GM21717 (cell line): ENCODE results near the gene AMDHD2.

Source experiments
- ATAC-seq: cut with Tn5 transposase; IDR thresholded peaks from one replicate; pipeline ENCODE4 v1.9.1; 2021; ENCODE audit warnings: mild to moderate bottlenecking, moderate library complexity; ENCODE audit not compliant: unreplicated experiment

AMDHD2 gene

DNA sequence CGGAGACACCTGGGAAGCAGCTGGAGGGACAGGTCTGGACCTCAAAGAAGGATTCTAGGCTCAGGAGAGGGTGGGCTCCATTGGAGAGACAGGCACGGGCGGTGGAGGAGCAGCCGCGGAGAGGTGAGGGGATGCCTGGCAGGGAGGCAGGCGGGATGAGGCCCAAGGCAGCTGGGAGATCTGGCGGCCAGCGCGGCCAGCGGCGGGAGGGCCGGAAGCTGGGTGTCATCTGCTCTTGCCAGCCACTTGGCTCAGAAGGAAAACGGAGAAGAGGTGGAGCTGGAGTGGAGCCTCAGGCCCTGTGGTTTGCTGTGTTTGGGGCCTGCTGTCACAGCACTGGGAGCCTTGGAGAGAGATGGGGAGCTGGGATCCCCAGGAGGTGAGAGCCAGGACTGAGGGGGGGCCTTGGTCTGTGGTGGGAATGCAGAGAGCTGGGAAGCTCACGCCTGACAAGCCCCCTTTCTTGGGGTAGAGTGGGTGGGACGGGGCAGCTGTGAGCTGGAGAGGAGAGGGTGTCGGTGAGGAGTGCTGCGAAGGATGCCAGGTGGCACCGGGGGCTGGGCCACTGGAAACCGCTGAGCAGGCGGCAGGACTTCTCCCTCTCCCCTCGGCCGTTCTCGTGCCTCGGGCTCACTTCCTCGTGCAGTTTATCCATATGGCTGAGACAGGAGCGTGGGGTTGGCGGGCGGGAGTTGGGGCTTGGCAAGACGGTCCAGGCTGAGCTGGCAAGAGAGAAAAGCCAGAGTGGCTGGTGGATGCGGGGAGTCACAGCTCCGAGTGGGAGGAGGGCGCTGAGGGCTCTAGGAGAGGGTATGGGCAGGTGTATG lies 37.2 kb upstream of the AMDHD2 start:
- ATAC-seq: no peak

DNA sequence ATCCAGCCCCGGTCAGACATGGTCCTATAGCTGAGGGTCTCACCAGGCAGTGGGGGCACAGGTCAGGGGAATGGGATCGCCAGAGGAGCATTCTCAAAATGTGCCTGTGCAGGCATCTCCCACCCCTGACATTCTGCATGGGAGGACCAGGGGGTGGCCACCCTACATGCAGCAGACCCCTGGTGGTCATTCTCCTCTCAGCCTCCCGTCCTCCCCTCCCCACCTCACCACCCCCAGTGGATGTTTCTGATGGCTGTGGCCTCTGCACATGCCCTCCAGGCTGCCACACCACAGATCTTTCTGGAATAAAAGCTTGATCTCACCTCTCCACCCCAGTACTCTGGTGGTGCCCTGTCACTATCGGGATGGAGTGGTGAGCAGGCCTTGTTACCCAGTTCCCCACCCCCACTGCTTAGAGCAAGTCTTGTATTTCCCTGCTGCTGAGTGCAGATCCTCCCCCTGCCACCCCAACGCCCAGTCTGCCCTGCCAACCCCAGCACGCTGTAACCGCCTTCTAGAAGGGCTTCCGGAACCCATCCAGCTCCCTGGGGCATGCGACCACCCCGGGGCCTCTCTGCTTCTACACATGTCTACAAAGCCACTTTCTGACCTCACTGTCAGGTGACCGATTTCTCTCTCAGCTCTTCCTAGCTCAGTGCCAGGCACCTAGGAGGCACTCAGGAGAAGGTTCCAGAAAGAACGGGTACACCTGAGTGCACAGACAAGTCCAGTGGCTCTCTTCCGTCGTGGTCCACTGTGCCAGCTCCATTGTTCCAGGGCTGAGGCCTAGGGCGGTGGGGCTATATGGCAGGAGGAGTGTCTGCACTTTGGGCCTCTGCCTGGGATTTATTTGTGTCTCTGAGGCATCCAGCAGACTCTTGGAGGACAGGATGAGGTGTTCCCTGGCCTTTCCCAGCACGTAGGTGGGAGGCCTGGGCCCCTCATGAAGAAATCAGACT lies 36.0 kb upstream of the AMDHD2 start:
- ATAC-seq: no peak

DNA sequence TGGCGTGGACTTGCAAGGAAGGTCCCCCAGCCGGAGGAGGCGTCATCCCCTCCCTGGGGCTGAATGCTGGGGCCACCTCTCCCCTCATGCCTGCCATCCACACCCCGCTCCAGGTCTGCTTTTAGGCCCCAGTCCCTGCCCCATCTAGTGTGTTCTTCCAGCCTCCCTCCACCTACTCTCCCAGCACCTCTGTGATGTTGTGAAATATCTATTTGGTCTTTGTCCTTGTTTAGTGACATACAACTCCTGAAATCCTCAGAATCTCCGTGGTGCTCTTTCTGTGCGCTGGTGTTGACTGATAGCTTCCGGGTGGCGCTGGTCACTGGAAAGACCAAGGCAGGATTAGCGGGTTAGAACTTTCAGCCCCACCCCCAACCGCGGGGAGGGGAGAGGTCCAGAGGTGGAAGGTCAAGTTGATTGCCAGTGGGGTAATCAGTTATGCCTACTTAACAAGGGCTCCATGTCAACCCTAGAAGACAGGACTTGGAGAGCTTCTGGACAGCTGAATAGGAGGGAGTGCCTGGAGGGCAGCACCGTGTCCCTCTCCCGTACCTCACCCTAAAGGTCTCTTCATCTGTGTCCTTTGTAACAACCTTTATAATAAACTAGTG lies 35.2 kb upstream of the AMDHD2 start:
- ATAC-seq: no peak

DNA sequence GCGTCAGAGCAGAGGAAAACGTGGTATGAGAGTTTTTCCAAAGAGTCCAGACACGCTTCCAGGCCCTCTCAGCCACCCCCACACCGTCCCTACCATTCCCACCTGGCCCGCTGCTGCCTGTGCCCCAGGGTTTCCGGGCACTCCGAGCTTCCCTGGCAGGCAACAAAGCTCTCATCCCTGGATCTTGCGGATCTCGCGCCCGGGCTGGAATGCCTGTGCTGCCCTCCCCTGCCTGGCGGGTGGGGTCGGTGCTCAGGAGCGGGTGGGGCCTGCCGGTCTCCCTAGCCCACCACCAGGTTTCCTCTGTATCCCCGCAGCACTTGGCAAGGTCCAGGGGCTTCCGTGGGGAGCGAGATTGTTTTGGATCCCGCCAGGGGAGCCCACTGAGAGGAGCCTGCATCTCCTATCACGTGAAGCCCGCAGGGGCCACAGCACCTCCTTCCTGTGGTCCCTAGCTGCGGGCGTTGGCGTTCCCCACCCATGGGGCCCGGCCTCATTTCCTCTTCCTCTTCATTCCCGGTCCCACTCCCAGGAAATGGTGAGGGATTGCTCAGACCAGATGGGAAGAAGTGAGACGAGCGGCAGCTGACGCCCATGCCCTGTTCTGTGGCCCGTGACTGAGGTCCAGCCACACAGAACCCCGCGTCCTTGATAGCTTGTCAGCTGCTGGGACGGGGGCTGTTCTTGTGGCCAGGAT lies 34.2 kb upstream of the AMDHD2 start:
- ATAC-seq: no peak

DNA sequence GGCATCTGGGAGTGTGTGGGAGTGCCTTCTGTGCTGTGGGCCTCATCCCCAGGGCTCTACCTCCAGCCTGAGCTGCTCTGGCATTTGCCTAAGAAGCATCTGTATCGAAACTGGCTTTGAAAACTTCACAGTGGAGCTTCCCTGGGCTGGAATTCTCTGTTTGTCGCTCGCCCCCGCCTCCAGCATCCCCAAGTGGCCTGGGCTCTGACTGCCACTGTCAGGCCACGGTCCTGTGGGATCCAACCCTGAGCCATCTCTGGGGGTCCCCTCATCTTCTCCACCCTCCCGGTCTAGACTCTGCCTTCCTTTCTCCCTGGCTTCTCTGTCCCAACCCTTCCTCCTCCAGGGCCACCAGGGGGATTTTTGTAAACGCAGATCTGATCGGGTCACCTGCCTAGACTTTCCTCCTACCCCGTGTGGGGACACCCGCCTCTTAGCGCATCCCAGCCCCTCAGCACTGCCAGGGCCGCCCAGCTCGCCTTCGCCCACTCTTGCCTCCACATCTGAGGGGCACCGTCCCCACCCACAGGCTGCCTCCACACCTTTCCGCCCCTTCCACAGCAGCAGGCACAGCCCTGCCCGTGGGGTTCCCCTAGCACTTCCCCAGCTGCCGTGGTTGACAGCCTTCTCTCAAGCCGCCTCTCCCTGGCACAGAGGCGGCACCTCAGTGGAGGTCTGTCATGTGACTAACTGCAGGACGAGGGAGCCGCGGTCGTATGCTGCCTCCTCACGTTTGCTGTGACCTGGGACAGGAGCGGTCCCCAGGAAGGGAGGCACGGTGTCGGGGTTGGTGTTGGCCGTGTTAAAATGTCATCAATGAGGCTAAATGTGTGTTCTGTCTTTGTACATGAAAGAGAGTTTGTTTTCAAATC lies 33.3 kb upstream of the AMDHD2 start:
- ATAC-seq: peak; percentile 49

DNA sequence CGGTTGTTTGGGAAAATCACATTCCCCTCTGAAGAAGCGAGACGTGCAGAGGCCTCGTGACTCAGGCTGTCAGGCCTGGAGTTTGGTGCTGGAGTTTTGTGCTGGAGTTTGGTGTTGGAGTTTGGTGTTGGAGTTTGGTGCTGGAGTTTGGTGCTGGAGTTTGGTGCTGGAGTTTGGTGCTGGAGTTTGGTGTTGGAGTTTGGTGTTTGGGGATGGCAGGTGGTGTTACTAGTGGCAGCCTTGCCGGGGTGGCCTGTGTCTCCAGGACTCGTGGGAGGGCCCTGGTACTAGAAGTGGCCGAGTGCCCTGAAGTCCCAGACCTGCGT lies 32.7 kb upstream of the AMDHD2 start:
- no peak for ATAC-seq

DNA sequence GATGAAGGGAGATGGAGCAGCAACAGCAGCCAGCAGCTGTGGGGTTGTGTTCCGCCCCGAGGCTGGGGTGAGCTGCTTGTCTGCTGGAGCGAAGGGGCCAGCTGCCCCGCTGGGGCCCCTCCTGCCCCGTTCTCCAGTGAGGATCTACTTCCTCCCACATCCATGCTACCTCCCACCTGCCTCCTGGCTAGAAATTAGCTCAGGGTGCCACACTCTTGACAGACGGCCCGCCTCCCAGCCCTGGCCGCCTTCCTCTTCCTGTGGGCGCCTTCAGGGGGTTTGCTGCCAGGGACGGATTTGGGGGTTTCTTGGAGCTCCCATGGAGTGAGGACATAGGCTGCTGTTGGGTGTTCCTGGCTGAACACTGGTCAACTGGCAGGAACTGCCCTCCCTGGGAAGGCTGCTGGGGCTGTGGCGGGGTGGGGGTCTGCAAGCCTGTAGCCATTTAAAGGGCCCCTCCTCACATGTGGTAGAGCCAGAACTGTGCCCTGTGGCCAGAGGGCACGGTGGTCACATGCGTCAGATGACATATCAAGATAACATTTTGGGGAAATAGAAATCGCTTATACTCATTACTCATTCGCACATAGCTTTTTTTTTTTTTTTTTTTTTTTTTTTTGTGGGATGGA lies 32.2 kb upstream of the AMDHD2 start:
- no peak for ATAC-seq

DNA sequence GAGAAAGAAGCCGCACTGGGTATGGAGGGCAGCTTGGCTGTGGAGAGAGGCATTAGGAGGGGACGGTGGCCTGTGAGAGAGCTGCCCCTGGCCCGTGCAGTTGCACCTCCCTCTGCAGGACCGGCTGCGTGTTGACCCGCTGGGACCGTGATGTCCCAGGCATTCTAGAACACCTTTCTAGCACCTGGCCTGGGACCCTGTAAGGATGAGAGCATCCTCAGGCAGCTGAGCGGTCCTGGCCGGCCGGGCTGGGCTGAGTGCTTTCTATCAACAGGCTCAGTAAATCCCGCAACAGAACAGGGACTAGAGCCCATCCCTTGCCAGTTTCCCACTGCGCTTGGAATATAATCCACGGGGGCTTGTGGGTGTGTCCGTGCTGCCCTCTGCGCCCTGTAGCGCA lies 30.6 kb upstream of the AMDHD2 start:
- ATAC-seq: no peak

DNA sequence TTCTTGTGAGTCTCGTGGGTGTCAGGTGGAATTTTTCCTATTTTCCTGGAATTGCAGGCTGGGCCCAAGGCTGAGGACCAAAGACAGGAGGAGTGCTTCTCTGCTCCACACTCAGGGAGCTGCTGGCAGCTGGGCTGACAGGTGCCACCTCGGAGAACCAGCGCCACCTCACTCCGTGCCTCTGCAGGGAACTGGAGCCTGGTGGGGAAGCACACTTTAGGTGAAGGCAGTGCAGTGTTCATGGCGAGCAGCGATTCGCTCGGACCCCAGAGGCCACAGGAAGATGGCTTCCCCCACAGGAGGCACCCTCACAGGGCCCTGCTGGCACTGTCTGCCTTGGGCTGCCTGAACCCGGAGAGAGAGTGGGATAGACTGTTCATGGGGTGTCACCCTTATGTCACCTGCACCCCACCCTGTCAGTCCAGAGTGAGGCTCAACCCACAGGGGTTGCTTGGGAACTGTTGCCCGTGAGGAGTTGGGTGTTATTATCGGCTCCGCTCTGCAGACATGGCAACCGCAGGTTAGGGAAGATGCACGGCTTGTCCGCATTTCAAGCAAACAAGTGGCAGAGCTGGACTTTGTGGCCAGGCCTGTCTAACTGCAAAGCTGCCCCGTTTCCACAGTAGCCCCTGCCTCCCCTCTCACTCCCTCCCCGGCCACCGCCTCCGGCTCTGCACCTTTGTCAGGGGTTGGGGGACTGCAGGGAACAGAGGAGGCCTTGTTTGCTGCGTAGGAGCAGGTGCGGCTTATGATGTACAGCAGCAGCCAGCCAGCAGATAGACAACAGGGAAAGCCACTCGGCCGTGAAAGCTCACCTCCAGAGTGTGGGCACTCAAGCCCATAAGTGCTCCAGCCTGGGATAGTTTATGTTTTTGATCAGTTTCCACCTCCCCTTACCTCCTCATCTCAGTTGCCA lies 29.7 kb upstream of the AMDHD2 start:
- ATAC-seq: no peak

DNA sequence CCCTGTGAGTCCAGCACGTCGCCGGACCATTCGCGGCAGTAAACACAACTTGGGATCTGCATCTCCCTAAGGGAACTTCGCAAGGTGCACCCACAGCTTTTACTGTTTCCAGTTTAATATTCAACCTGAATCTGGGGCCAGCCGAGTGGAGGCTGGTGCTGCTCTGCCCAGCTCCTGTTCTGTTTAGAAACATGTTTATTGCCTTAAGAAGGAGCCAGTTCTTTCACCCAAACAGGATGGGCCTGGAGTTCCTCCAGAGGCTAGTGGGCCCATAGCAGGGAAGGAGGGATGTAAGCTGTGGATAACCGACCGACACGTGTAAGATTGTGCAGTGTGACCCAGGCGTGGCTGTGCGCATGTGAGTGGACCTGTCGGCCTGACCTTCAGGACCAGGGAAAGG lies 27.9 kb upstream of the AMDHD2 start:
- no peak for ATAC-seq

DNA sequence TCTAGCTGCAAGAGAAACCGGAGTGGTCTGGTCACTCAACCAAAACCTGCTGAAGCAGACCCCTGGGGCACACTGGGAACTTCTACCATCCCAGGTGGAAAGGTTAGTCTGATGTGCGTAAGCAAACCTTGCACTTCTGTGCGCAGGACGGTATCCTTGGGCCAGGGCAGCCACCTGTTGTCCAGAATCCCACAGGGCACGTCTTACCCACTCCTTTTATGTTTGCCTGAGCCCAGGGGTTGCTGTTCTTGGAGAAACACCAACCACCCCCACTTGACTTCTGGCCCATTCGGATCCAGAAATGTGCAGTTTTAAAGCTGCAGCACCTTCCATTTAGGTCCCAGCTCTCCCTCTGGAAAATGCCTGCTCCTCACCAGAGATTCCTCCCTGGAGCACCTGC lies 26.6 kb upstream of the AMDHD2 start:
- no peak for ATAC-seq

DNA sequence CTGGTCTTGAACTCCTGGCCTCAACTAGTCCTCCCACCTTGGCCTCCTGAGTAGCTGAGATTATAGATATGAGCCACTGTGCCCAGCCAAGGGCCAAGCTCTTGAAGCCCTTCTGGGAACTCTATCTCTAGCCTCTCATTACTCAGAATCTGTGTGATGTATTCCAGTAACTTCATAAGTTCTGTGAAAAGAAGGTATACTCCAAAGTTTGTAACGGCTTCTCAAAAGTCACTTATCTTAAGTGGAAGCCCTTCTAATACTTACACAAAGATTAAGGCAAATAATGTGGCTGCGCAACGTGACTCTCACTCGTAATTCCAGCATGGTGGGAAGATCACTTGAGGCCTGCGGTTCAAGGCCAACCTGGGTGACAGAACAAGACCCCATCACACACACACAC lies 25.6 kb upstream of the AMDHD2 start:
- ATAC-seq: no peak

DNA sequence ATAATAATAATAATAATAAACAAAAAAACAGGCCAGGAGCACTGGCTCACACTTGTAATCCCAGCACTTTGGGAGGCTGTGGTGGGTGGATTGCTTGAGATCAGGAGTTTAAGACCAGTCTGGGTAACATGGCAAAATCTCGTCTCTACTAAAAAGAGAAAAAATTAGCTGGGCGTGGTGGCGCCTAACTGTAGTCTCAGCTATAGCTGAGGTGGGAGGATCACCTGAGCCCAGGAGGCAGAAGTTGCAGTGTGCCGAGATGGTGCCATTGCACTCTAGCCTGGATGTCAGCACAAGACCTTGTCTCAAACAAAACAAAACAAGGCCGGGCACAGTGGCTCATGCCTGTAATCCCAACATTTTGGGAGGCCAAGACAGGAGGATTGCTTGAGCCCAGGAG lies 25.1 kb upstream of the AMDHD2 start:
- no peak for ATAC-seq

DNA sequence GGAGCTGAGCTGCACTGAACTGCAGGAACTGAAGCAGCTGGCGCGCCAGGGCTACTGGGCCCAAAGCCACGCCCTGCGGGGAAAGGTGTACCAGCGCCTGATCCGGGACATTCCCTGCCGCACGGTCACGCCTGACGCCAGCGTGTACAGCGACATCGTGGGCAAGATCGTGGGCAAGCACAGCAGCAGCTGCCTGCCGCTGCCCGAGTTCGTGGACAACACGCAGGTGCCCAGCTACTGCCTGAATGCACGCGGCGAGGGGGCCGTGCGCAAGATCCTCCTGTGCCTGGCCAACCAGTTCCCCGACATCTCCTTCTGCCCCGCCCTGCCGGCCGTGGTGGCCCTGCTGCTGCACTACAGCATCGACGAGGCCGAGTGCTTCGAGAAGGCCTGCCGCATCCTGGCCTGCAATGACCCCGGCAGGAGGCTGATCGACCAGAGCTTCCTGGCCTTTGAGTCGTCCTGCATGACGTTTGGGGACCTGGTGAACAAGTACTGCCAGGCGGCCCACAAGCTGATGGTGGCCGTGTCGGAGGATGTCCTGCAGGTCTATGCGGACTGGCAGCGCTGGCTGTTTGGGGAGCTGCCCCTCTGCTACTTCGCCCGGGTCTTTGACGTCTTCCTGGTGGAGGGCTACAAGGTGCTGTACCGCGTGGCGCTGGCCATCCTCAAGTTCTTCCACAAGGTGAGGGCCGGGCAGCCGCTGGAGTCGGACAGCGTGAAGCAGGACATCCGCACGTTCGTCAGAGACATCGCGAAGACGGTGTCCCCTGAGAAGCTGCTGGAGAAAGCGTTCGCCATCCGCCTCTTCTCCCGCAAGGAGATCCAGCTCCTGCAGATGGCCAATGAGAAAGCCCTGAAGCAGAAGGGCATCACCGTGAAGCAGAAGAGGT lies 23.7 kb upstream of the AMDHD2 start:
- no peak for ATAC-seq

DNA sequence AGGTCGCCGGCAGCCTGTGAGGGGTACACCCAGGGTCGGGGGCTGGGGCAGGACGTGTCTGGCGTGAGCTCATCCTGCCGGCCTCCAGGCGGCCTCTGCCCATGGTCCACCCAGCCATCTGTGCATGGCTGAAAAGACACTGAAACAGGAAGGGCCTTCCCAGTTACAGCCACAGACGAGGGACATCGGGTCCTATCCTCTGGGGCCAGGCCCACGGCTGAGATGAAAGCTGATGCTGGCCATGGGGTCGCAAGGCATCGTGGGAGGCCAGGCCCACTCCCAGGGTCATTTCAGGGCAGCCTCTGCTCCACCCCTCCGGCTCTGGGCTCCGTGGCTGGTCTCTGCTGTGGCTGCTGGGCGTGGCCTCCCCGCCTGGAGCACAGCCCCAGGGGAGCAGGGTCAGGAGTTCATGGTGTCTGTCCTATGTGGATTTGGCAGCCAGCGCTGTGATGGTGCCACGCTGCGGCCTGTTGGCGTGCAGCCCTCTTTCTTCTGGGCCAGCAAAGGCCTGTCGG lies 23.0 kb upstream of the AMDHD2 start:
- no peak for ATAC-seq

DNA sequence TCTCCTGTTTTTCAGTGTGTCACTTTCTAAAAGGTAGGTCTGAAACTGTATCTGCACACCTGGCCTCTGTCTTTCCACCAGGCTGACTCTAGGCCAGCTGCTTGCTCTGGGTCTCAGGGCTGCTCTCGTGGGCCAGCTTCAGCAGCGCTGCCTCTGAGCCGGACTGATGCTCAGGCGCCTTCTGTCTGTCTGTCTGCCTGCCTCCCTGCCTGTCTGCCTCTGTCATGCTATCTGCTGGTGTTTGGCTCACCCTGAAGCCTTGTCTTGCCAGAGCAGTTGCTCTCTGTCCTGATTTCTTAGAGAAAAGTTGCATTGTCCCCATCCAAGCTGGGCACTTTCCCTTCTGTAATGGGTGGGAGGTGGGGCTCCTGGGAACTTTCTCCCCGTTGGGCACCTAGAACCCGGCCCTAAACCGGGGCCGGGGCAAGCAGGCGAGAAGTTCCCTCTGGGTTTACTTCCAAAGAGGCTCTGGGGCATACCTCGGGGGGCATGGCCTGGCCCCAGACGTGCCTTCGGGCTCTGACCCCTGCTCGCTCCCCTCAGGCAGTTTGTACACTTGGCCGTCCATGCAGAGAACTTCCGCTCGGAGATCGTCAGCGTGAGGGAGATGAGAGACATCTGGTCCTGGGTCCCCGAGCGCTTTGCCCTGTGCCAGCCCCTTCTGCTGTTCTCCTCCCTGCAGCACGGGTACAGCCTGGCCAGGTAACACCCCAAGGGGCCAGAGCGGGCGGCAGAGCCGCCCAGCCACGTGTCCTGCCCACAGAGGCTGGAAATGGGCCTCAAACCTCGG lies 22.3 kb upstream of the AMDHD2 start:
- no peak for ATAC-seq
